Esophagus squamous epithelium (tissue), 4 donors: ENCODE measurements around the gene CEP164.

Source experiments
- POLR2A ChIP-seq, 4 donors: fragments of 450-650 bp; IDR thresholded peaks; one replicate each; pipeline ENCODE4 v1.6.1; 2017; ENCODE audit warnings: antibody characterized with exemption in 4 of 4, mild to moderate bottlenecking in 4 of 4, moderate library complexity in 3 of 4
- TF ChIP-seq, protein P1 (sequence below), 6 experiments: fragments of 450-650 bp in 4 of 6; fragments of 200-600 bp in 2 of 6; sonication (generic) in 2 of 6; IDR thresholded peaks; one replicate each; pipeline ENCODE4 v1.5.1; 2016 to 2019; ENCODE audit warnings: antibody characterized with exemption in 6 of 6, mild to moderate bottlenecking in 4 of 6, moderate library complexity in 4 of 6

DNA sequence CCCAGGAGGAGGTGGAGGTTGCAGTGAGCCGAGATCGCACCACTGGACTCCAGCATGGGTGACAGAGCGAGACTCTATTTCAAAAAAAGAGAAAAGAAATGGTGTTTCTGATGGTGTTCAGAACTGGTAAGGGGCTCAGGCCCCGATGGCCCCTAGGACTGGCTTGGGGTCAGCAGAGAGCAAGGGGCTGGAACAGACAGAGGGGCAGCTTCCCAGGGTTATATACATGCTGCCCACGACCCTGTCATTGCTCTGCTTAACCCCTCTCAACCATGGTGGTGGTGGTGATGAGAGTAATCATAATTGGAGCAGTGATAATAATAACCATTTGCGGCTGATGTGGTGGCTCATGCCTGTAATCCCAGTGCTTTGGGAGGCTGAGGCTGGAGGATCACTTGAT, 79.4 kb downstream of the CEP164 start:
- TF ChIP-seq, protein P1, sequence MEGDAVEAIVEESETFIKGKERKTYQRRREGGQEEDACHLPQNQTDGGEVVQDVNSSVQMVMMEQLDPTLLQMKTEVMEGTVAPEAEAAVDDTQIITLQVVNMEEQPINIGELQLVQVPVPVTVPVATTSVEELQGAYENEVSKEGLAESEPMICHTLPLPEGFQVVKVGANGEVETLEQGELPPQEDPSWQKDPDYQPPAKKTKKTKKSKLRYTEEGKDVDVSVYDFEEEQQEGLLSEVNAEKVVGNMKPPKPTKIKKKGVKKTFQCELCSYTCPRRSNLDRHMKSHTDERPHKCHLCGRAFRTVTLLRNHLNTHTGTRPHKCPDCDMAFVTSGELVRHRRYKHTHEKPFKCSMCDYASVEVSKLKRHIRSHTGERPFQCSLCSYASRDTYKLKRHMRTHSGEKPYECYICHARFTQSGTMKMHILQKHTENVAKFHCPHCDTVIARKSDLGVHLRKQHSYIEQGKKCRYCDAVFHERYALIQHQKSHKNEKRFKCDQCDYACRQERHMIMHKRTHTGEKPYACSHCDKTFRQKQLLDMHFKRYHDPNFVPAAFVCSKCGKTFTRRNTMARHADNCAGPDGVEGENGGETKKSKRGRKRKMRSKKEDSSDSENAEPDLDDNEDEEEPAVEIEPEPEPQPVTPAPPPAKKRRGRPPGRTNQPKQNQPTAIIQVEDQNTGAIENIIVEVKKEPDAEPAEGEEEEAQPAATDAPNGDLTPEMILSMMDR (IDR thresholded peaks at IDR 0.05) = no peak
- no peak for TF ChIP-seq POLR2A (IDR thresholded peaks at IDR 0.05)
